Kidney (tissue), 14 donors: Measurements from ENCODE around the gene NIT2. TPM values are rescaled to one million over a fixed set of nuclear protein-coding genes. Genes with fewer than 3 reads are reported as not detected.

Experiments used
- DNase-seq, 5 donors: peaks; one replicate each; pipeline ENCODE4 v3.0.0-alpha.2; 2013 to 2020
- FAIRE-seq: peaks from 2 replicates; lab custom pipeline; 2012; peaks lifted over from hg19 to GRCh38; lab: Jason Lieb, UNC
- H3K27ac ChIP-seq, 2 donors: one replicate each; pipeline ENCODE4 v1.7.0; 2013; ENCODE audit warnings: low read depth in 2 of 2, low read length in 2 of 2, inconsistent platforms in 1 of 2
- H3K27me3 ChIP-seq: one replicate; pipeline ENCODE4 v1.7.1; 2013; ENCODE audit warnings: low read length, inconsistent platforms; ENCODE audit not compliant: control insufficient read depth, insufficient read depth
- H3K36me3 ChIP-seq, 3 donors: one replicate each; pipeline versions ENCODE4 v1.7.0 to v1.7.1; 2013; ENCODE audit warnings: low read length in 3 of 3, control low read depth in 1 of 3, inconsistent platforms in 1 of 3; ENCODE audit not compliant: insufficient read depth in 3 of 3, control insufficient read depth in 2 of 3
- H3K4me1 ChIP-seq, 3 donors: one replicate each; pipeline versions ENCODE4 v1.7.0 to v1.7.1; 2013; ENCODE audit warnings: low read length in 3 of 3, inconsistent platforms in 1 of 3, low read depth in 1 of 3; ENCODE audit not compliant: control insufficient read depth in 2 of 3, insufficient read depth in 2 of 3
- H3K4me3 ChIP-seq, 3 donors: one replicate each; pipeline versions ENCODE4 v1.7.0 to v1.8.1; 2013; ENCODE audit warnings: low read length in 3 of 3, control low read depth in 1 of 3, inconsistent platforms in 1 of 3
- H3K9ac ChIP-seq, 3 donors: one replicate each; pipeline versions ENCODE4 v1.7.0 to v1.7.1; 2013; ENCODE audit warnings: low read length in 3 of 3, control low read depth in 1 of 3, inconsistent platforms in 1 of 3
- H3K9me3 ChIP-seq, 3 donors: one replicate each; pipeline versions ENCODE4 v1.7.0 to v1.7.1; 2013; ENCODE audit warnings: low read length in 3 of 3, control low read depth in 1 of 3, inconsistent platforms in 1 of 3; ENCODE audit not compliant: control insufficient read depth in 2 of 3, insufficient read depth in 1 of 3
- intact Hi-C: fragments of 100-400 bp; cut with DNase I; formaldehyde crosslinking; loops from one replicate; pipeline ENCODE4 v1.11.1; 2022
- polyA plus RNA-seq: library from polyadenylated mRNA; stranded (reverse); fragments of 350-450 nt; fragmentation: Illumina TruSeq; extraction: RNeasy Lipid Tissue Mini Kit (QIAGEN cat#74804); gene quantifications from one replicate; pipeline ENCODE4 v1.2.3, GENCODE V29; 2014; ENCODE audit warnings: low read depth, low replicate concordance; ENCODE audit not compliant: insufficient read depth
- total RNA-seq: library from RNA; stranded (reverse); fragmentation: NEBNext Ultra II Directional; extraction: Animal tissue kit (Norgen Biotek cat#: 25700); gene quantifications from one replicate; pipeline ENCODE4 v1.2.1, GENCODE V29; 2021
- TF ChIP-seq, protein P1 (sequence below): IDR thresholded peaks from 3 replicates; pipeline ENCODE4 v1.5.1; 2012; ENCODE audit warnings: mild to moderate bottlenecking, moderate library complexity, borderline replicate concordance; ENCODE audit not compliant: insufficient read depth; ENCODE audit errors: extremely low read depth
- donor health status: control.
- donor health status: control.
- donor health status: control.
- donor health status: control.
- donor health status: control.
- donor health status: DM: yes; HTN: yes; CAD: no.
- donor health status: Normal renal cell carcinoma (clear cell type).

The NIT2 gene
- total and polyA plus RNA-seq, 2 donors from 2014 or later = 57.5 to 180 TPM

DNA sequence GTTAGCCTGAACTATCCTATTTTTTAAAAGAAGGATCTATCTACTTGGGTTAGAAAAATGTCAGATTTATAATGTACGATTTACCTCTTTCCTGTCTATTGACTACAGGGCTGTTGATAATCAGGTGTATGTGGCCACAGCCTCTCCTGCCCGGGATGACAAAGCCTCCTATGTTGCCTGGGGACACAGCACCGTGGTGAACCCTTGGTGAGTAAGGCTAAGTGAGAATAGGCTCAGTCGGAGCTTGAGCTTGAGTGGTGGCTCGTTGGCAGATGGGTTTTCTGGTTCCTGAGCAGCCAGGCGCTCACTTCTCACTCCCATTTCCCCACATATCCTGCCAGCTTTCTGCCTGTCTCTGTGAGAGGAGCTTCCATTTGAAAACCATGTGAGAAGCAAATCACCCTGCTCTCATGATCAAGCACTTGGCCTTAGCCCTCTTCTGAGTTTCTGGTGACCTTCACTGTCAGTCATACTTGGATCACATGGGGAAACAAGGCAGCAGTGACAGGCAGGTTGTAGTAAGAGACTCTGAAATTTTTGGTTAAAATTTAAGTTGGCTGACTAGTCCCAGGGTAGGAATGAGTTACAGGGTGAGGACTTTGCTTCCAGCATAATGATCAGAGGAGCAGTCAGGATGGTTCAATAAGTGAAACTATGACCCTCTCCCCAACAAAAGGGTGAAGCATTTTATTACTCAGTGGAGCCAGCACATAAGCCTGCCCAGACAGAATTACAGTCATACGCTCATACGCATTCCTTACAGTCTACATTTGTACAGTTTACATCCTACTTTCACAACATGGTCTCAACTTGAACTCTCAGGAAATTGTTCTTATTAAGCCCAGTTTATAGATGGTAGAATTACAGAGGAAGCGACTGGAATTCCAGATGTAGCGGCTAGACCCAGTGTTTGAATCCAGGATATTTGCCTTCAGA, 18.0 kb downstream of the NIT2 start:
- TF ChIP-seq, protein P1, sequence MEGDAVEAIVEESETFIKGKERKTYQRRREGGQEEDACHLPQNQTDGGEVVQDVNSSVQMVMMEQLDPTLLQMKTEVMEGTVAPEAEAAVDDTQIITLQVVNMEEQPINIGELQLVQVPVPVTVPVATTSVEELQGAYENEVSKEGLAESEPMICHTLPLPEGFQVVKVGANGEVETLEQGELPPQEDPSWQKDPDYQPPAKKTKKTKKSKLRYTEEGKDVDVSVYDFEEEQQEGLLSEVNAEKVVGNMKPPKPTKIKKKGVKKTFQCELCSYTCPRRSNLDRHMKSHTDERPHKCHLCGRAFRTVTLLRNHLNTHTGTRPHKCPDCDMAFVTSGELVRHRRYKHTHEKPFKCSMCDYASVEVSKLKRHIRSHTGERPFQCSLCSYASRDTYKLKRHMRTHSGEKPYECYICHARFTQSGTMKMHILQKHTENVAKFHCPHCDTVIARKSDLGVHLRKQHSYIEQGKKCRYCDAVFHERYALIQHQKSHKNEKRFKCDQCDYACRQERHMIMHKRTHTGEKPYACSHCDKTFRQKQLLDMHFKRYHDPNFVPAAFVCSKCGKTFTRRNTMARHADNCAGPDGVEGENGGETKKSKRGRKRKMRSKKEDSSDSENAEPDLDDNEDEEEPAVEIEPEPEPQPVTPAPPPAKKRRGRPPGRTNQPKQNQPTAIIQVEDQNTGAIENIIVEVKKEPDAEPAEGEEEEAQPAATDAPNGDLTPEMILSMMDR = no peak

DNA sequence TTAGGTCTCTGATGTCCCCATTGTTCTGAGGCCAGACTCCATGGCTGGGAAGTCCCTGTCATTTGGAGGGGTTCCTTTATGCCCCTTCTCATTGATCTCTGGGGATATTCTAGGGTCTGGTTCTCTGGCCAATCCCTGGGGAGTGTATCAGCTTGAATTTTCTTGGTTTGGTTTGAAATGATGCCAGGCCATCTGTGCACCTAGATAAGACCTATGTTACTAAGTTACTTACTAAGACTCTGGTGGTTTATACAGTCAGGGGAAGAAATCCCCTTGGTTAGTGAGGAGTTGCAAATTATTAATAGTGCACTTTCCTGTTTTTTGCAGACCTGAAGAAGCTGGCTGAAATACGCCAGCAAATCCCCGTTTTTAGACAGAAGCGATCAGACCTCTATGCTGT, 20.3 kb downstream of the NIT2 start:
- H3K9me3 ChIP-seq = no peaks in the 10 kb centered on the region
- H3K27me3 ChIP-seq = no peaks in the 10 kb centered on the region
- H3K27ac ChIP-seq = no peak overlapping the region
- TF ChIP-seq, protein P1 = no peak
- intact Hi-C loops = no loop called here
- no peak overlapping the region for H3K4me3 ChIP-seq
- no peak for FAIRE-seq
- H3K4me1 ChIP-seq = peaks cover 0 to 19% (median 6%) of the 10 kb centered on the region in 3 donors
- H3K36me3 ChIP-seq = peaks cover 0 to 32% (median 0%) of the 10 kb centered on the region in 3 donors
- H3K9ac ChIP-seq = no peak overlapping the region
- DNase-seq = no peak

More for the DNA sequence above, 18.0 kb downstream of the NIT2 start:
- Histone ChIP-seq H3K27ac (peak overlapping the region; percentile 23 to 89), H3K4me3 (no peak overlapping the region), H3K4me1 (peaks cover 0 to 16% (median 6%) of the 10 kb centered on the region in 3 donors), H3K9me3 (no peaks in the 10 kb centered on the region), H3K36me3 (peaks cover 4 to 46% (median 6%) of the 10 kb centered on the region in 3 donors), H3K9ac (no peak overlapping the region), H3K27me3 (no peaks in the 10 kb centered on the region)
- FAIRE-seq (peak; percentile 32), DNase-seq (peak in 2 of 5 donors; percentile 9 to 34)
- intact Hi-C loops = no loop called here

DNA sequence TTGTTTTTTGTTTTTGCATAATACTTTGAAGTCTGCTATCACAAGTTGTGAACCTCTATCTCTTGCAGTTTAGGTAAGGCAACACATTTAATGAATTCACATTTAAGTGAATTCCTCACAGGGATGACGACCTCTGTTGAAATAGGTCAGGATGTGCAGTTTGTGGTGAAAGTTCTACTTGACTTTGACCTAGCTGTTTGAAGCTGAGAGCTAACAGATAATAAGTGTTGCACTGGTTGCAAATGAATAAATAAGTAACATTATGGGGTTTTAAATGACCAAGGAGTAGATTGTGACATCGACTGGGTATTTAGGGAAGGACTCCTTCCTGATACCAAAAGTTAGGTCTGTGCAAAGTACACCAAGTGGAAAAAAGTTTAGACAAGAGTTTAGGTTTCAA, 23.9 kb downstream of the NIT2 start:
- Histone ChIP-seq H3K27me3 (no peaks in the 10 kb centered on the region), H3K4me3 (no peak overlapping the region), H3K36me3 (peaks cover 2 to 25% (median 3%) of the 10 kb centered on the region in 3 donors), H3K9me3 (no peaks in the 10 kb centered on the region), H3K27ac (peak overlapping the region; percentile 54 to 56), H3K9ac (no peak overlapping the region), H3K4me1 (peaks cover 0 to 15% (median 4%) of the 10 kb centered on the region in 3 donors)
- DNase-seq (peak in 1 of 5 donors; percentile 31), FAIRE-seq (peak; percentile 72)
- intact Hi-C loops = no loop called here
- TF ChIP-seq, protein P1 = no peak
